ENCODE measurements around the gene CHD6.

The CHD6 gene

GRCh38 chr20:41358717-41359116, 259.5 kb downstream of the CHD6 start:
- Histone ChIP-seq H3K4me3 (ENCODE audit: insufficient read depth in 1 of 2, low read depth in 1 of 2, low read length in 2 of 2) (no peak overlapping the region), H2BK5ac (ENCODE audit: low read depth, low read length, poor library complexity, severe bottlenecking) (no peak overlapping the region), H2AK5ac (ENCODE audit: low read length, severe bottlenecking) (no peak overlapping the region), H3K9me3 (ENCODE audit: control insufficient read depth, low read length) (no peaks in the 10 kb centered on the region), H3K36me3 (ENCODE audit: control insufficient read depth in 1 of 2, insufficient read depth in 2 of 2, low read depth in 1 of 2, low read length in 2 of 2) (peaks cover 47 to 64% of the 10 kb centered on the region in 2 experiments), H3K4me2 (ENCODE audit: low read length, poor library complexity, severe bottlenecking) (no peak overlapping the region), H3K14ac (ENCODE audit: low read length in 2 of 2) (no peak overlapping the region), H3K18ac (ENCODE audit: low read depth in 1 of 2, low read length in 2 of 2) (no peak overlapping the region), H3K4ac (ENCODE audit: low read depth in 1 of 2, low read length in 2 of 2) (no peak overlapping the region), H3K9ac (ENCODE audit: low read length) (no peak overlapping the region), H4K91ac (ENCODE audit: low read length) (no peak overlapping the region), H3K4me1 (ENCODE audit: control insufficient read depth, insufficient read depth, low read depth, low read length) (peaks cover 6% of the 10 kb centered on the region), H3K23ac (ENCODE audit: low read length in 2 of 2) (no peak overlapping the region), H2BK120ac (ENCODE audit: low read depth, low read length) (no peak overlapping the region), H3K27ac (ENCODE audit: low read length, poor library complexity, severe bottlenecking) (no peak overlapping the region), H2BK15ac (ENCODE audit: low read depth, poor library complexity, severe bottlenecking) (no peak overlapping the region), H4K8ac (ENCODE audit: low read length) (no peak overlapping the region), H3K79me1 (replicated peaks; ENCODE audit: low read length, poor library complexity, severe bottlenecking) (no peaks in the 10 kb centered on the region), H2BK12ac (ENCODE audit: low read length in 2 of 2) (no peak overlapping the region), H2AFZ (ENCODE audit: low read depth, low read length) (no peak overlapping the region), H3K27me3 (ENCODE audit: control insufficient read depth in 1 of 2, insufficient read depth in 1 of 2, low read length in 2 of 2) (peaks cover 4 to 5% of the 10 kb centered on the region in 2 experiments)
- DNase-seq, result no peak
- WGBS, result 97% methylated on average over 6 of the region's 7 CpGs

GRCh38 chr20:41358230-41358629, 259.9 kb downstream of the CHD6 start:
- H3K4ac ChIP-seq (ENCODE audit: low read depth in 1 of 2, low read length in 2 of 2), result no peak overlapping the region
- no peak overlapping the region for H4K8ac ChIP-seq (ENCODE audit: low read length)
- no peaks in the 10 kb centered on the region for H3K9me3 ChIP-seq (ENCODE audit: control insufficient read depth, low read length)
- H2BK5ac ChIP-seq (ENCODE audit: low read depth, low read length, poor library complexity, severe bottlenecking), result no peak overlapping the region
- H2BK12ac ChIP-seq (ENCODE audit: low read length in 2 of 2), result no peak overlapping the region
- peaks cover 50 to 69% of the 10 kb centered on the region in 2 experiments for H3K36me3 ChIP-seq (ENCODE audit: control insufficient read depth in 1 of 2, insufficient read depth in 2 of 2, low read depth in 1 of 2, low read length in 2 of 2)
- H2AFZ ChIP-seq (ENCODE audit: low read depth, low read length), result no peak overlapping the region
- no peaks in the 10 kb centered on the region for H3K27me3 ChIP-seq (ENCODE audit: control insufficient read depth in 1 of 2, insufficient read depth in 1 of 2, low read length in 2 of 2)
- WGBS, result 92% methylated on average over 9 of the region's 9 CpGs
- peaks cover 6% of the 10 kb centered on the region for H3K4me1 ChIP-seq (ENCODE audit: control insufficient read depth, insufficient read depth, low read depth, low read length)
- no peak for DNase-seq
- H2BK15ac ChIP-seq (ENCODE audit: low read depth, poor library complexity, severe bottlenecking), result no peak overlapping the region
- H3K27ac ChIP-seq (ENCODE audit: low read length, poor library complexity, severe bottlenecking), result no peak overlapping the region
- H3K79me1 ChIP-seq (replicated peaks; ENCODE audit: low read length, poor library complexity, severe bottlenecking), result no peaks in the 10 kb centered on the region
- H3K4me2 ChIP-seq (ENCODE audit: low read length, poor library complexity, severe bottlenecking), result no peak overlapping the region
- no peak overlapping the region for H3K9ac ChIP-seq (ENCODE audit: low read length)
- no peak overlapping the region for H3K18ac ChIP-seq (ENCODE audit: low read depth in 1 of 2, low read length in 2 of 2)
- H2AK5ac ChIP-seq (ENCODE audit: low read length, severe bottlenecking), result no peak overlapping the region
- H2BK120ac ChIP-seq (ENCODE audit: low read depth, low read length), result no peak overlapping the region
- H4K91ac ChIP-seq (ENCODE audit: low read length), result no peak overlapping the region
- H3K23ac ChIP-seq (ENCODE audit: low read length in 2 of 2), result no peak overlapping the region
- H3K14ac ChIP-seq (ENCODE audit: low read length in 2 of 2), result no peak overlapping the region
- no peak overlapping the region for H3K4me3 ChIP-seq (ENCODE audit: insufficient read depth in 1 of 2, low read depth in 1 of 2, low read length in 2 of 2)

- Histone ChIP-seq H3K18ac (ENCODE audit: low read depth in 1 of 2, low read length in 2 of 2) (no peak overlapping the region), H3K23ac (ENCODE audit: low read length in 2 of 2) (no peak overlapping the region), H3K79me1 (replicated peaks; ENCODE audit: low read length, poor library complexity, severe bottlenecking) (no peaks in the 10 kb centered on the region), H2AFZ (ENCODE audit: low read depth, low read length) (no peak overlapping the region), H4K91ac (ENCODE audit: low read length) (peak overlapping the region; percentile 10), H3K14ac (ENCODE audit: low read length in 2 of 2) (no peak overlapping the region), H4K8ac (ENCODE audit: low read length) (no peak overlapping the region), H2AK5ac (ENCODE audit: low read length, severe bottlenecking) (no peak overlapping the region), H3K4me1 (ENCODE audit: control insufficient read depth, insufficient read depth, low read depth, low read length) (peaks cover 6% of the 10 kb centered on the region), H3K4me3 (ENCODE audit: insufficient read depth in 1 of 2, low read depth in 1 of 2, low read length in 2 of 2) (no peak overlapping the region), H2BK12ac (ENCODE audit: low read length in 2 of 2) (no peak overlapping the region), H3K9ac (ENCODE audit: low read length) (no peak overlapping the region), H2BK120ac (ENCODE audit: low read depth, low read length) (no peak overlapping the region), H3K36me3 (ENCODE audit: control insufficient read depth in 1 of 2, insufficient read depth in 2 of 2, low read depth in 1 of 2, low read length in 2 of 2) (peaks cover 56 to 72% of the 10 kb centered on the region in 2 experiments), H3K4ac (ENCODE audit: low read depth in 1 of 2, low read length in 2 of 2) (no peak overlapping the region), H3K27me3 (ENCODE audit: control insufficient read depth in 1 of 2, insufficient read depth in 1 of 2, low read length in 2 of 2) (no peaks in the 10 kb centered on the region), H3K9me3 (ENCODE audit: control insufficient read depth, low read length) (no peaks in the 10 kb centered on the region), H2BK15ac (ENCODE audit: low read depth, poor library complexity, severe bottlenecking) (no peak overlapping the region), H2BK5ac (ENCODE audit: low read depth, low read length, poor library complexity, severe bottlenecking) (no peak overlapping the region), H3K27ac (ENCODE audit: low read length, poor library complexity, severe bottlenecking) (no peak overlapping the region), H3K4me2 (ENCODE audit: low read length, poor library complexity, severe bottlenecking) (no peak overlapping the region)
- no peak for DNase-seq
- WGBS, result 95% methylated on average over 10 of the region's 11 CpGs
These were observed 260.6 kb downstream of the CHD6 start for GRCh38 chr20:41357424-41358163.

- peaks cover 6% of the 10 kb centered on the region for H3K4me1 ChIP-seq (ENCODE audit: control insufficient read depth, insufficient read depth, low read depth, low read length)
- no peak overlapping the region for H2BK12ac ChIP-seq (ENCODE audit: low read length in 2 of 2)
- H3K9me3 ChIP-seq (ENCODE audit: control insufficient read depth, low read length), result no peaks in the 10 kb centered on the region
- no peak overlapping the region for H2AFZ ChIP-seq (ENCODE audit: low read depth, low read length)
- no peak overlapping the region for H2BK5ac ChIP-seq (ENCODE audit: low read depth, low read length, poor library complexity, severe bottlenecking)
- no peak overlapping the region for H3K18ac ChIP-seq (ENCODE audit: low read depth in 1 of 2, low read length in 2 of 2)
- no peak for DNase-seq
- no peak overlapping the region for H4K8ac ChIP-seq (ENCODE audit: low read length)
- H3K14ac ChIP-seq (ENCODE audit: low read length in 2 of 2), result no peak overlapping the region
- H2BK15ac ChIP-seq (ENCODE audit: low read depth, poor library complexity, severe bottlenecking), result no peak overlapping the region
- H3K79me1 ChIP-seq (replicated peaks; ENCODE audit: low read length, poor library complexity, severe bottlenecking), result no peaks in the 10 kb centered on the region
- H3K36me3 ChIP-seq (ENCODE audit: control insufficient read depth in 1 of 2, insufficient read depth in 2 of 2, low read depth in 1 of 2, low read length in 2 of 2), result peaks cover 63 to 78% of the 10 kb centered on the region in 2 experiments
- H3K9ac ChIP-seq (ENCODE audit: low read length), result no peak overlapping the region
- WGBS, result 92% methylated on average over 13 of the region's 13 CpGs
- H4K91ac ChIP-seq (ENCODE audit: low read length), result no peak overlapping the region
- no peak overlapping the region for H3K4me3 ChIP-seq (ENCODE audit: insufficient read depth in 1 of 2, low read depth in 1 of 2, low read length in 2 of 2)
- H2BK120ac ChIP-seq (ENCODE audit: low read depth, low read length), result no peak overlapping the region
- no peak overlapping the region for H3K4me2 ChIP-seq (ENCODE audit: low read length, poor library complexity, severe bottlenecking)
- H3K27ac ChIP-seq (ENCODE audit: low read length, poor library complexity, severe bottlenecking), result no peak overlapping the region
- H2AK5ac ChIP-seq (ENCODE audit: low read length, severe bottlenecking), result no peak overlapping the region
- no peak overlapping the region for H3K4ac ChIP-seq (ENCODE audit: low read depth in 1 of 2, low read length in 2 of 2)
- no peaks in the 10 kb centered on the region for H3K27me3 ChIP-seq (ENCODE audit: control insufficient read depth in 1 of 2, insufficient read depth in 1 of 2, low read length in 2 of 2)
- no peak overlapping the region for H3K23ac ChIP-seq (ENCODE audit: low read length in 2 of 2)
These were observed 261.2 kb downstream of the CHD6 start for GRCh38 chr20:41356951-41357350.
